GM12878 (cell line): ENCODE measurements around the gene CDC42EP3. TPM values are rescaled to one million over a fixed set of nuclear protein-coding genes. Genes with fewer than 3 reads are reported as not detected.

Source experiments
- ATAC-seq: fragments of 200-7000 bp; cut with Tn5 transposase; 3 replicates; pipeline ENCODE4 v1.9.1; 2020; ENCODE audit warnings: mild to moderate bottlenecking, moderate library complexity
- Bru-seq: library from RNA; stranded (reverse); fragments of 400-500 nt; gene quantifications from one replicate; lab custom pipeline; 2021; lab: Mats Ljungman, UMichigan
- BruChase-seq, 2 experiments: library from RNA; stranded (reverse); fragments of 400-500 nt; gene quantifications; one replicate each; lab custom pipeline; 2021; lab: Mats Ljungman, UMichigan
- BruUV-seq: library from RNA; stranded (reverse); fragments of 400-500 nt; replicated peaks from 2 replicates; lab custom pipeline; 2021; lab: Mats Ljungman, UMichigan
- CTCF ChIA-PET: fragments of 300-600 bp; sonication (Branson Sonifier 250); formaldehyde crosslinking; extraction: SDS; loops from one replicate; lab custom pipeline; 2021; ENCODE audit warnings: inconsistent platforms; lab: Yijun Ruan, JAX
- POLR2A ChIA-PET: fragments of 350-600 bp; formaldehyde crosslinking; extraction: SDS; loops from one replicate; lab custom pipeline; 2021; ENCODE audit warnings: inconsistent platforms; lab: Charles Lee
- RAD21 ChIA-PET: fragments of 300-600 bp; sonication (Branson Sonifier 250); formaldehyde crosslinking; loops from one replicate; lab custom pipeline; 2023; ENCODE audit warnings: antibody characterized with exemption; ENCODE audit not compliant: unreplicated experiment; lab: Charles Lee
- SMC1A ChIA-PET: fragments of 300-600 bp; sonication (Branson Sonifier 250); formaldehyde crosslinking; loops from one replicate; lab custom pipeline; 2023; ENCODE audit not compliant: unreplicated experiment, uncharacterized antibody; lab: Charles Lee
- DNase-seq: peaks from one replicate; pipeline ENCODE4 v3.0.0-alpha.2; 2011; ENCODE audit warnings: low read depth, low spot score
- FAIRE-seq: peaks from 3 replicates; lab custom pipeline; 2011; peaks lifted over from hg19 to GRCh38; lab: Jason Lieb, UNC
- H2AFZ ChIP-seq: 2 replicates; pipeline ENCODE4 v1.6.0; 2011; ENCODE audit warnings: low read depth, low read length, control low read depth; ENCODE audit not compliant: control insufficient read depth
- H3K27ac ChIP-seq: 2 replicates; pipeline ENCODE4 v1.5.1; 2011; ENCODE audit warnings: control low read depth; ENCODE audit not compliant: control insufficient read depth, insufficient read depth
- H3K27me3 ChIP-seq, 2 experiments: replicated peaks in 1 of 2; 2 replicates each; pipeline versions ENCODE4 v1.6.0 to v1.6.1; 2011; ENCODE audit warnings: low read length in 1 of 2; ENCODE audit not compliant: control insufficient read depth in 2 of 2, insufficient read depth in 2 of 2
- H3K36me3 ChIP-seq, 2 experiments: 2 replicates each; pipeline ENCODE4 v1.5.1; 2011; ENCODE audit warnings: low read length in 1 of 2; ENCODE audit not compliant: control insufficient read depth in 2 of 2, insufficient read depth in 2 of 2
- H3K4me1 ChIP-seq: 2 replicates; pipeline ENCODE4 v1.6.1; 2011; ENCODE audit warnings: mild to moderate bottlenecking, low read length, moderate library complexity, mixed read lengths; ENCODE audit not compliant: control insufficient read depth, insufficient read depth
- H3K4me2 ChIP-seq: 2 replicates; pipeline ENCODE4 v1.6.0; 2011; ENCODE audit warnings: control low read depth; ENCODE audit not compliant: control insufficient read depth, insufficient read depth
- H3K4me3 ChIP-seq: fragments of 200-600 bp; sonication (generic); 2 replicates; pipeline ENCODE4 v1.5.1; 2016
- H3K79me2 ChIP-seq: 2 replicates; pipeline ENCODE4 v1.6.0; 2011; ENCODE audit warnings: low read length; ENCODE audit not compliant: control insufficient read depth, insufficient read depth
- H3K9ac ChIP-seq: 2 replicates; pipeline ENCODE4 v1.8.0; 2011; ENCODE audit warnings: low read length, control low read depth, mixed read lengths; ENCODE audit not compliant: control insufficient read depth, insufficient read depth
- H3K9me3 ChIP-seq: replicated peaks from 3 replicates; pipeline ENCODE4 v1.5.1; 2011; ENCODE audit warnings: mild to moderate bottlenecking, low read length; ENCODE audit not compliant: control insufficient read depth, insufficient read depth
- H4K20me1 ChIP-seq: 2 replicates; pipeline ENCODE4 v1.6.0; 2011; ENCODE audit not compliant: control insufficient read depth, insufficient read depth
- BACH1 ChIP-seq: fragments of 450-650 bp; IDR thresholded peaks from 2 replicates; pipeline ENCODE4 v1.6.1; 2017; ENCODE audit warnings: mild to moderate bottlenecking, borderline replicate concordance
- CBFB ChIP-seq: IDR thresholded peaks from 2 replicates; pipeline ENCODE4 v1.6.1; 2016; ENCODE audit warnings: antibody characterized with exemption, low read depth
- CHD1 ChIP-seq: IDR thresholded peaks from 2 replicates; pipeline ENCODE4 v1.6.1; 2012; ENCODE audit warnings: low read depth, low read length, improper control_type of control experiment
- FOXM1 ChIP-seq: IDR thresholded peaks from 2 replicates; pipeline ENCODE4 v1.6.1; 2012; ENCODE audit warnings: low read depth, mild to moderate bottlenecking, inconsistent platforms, low read length, moderate library complexity
- IKZF1 ChIP-seq: fragments of 450-650 bp; conservative IDR thresholded peaks from 2 replicates; pipeline ENCODE4 v1.6.1; 2017; ENCODE audit warnings: antibody characterized with exemption, mild to moderate bottlenecking
- LARP7 ChIP-seq: fragments of 450-650 bp; IDR thresholded peaks from 2 replicates; pipeline ENCODE4 v1.6.1; 2017; ENCODE audit warnings: mild to moderate bottlenecking
- PML ChIP-seq: IDR thresholded peaks from 2 replicates; pipeline ENCODE4 v1.6.1; 2012; ENCODE audit warnings: low read length, inconsistent platforms
- POLR2AphosphoS2 ChIP-seq: IDR thresholded peaks from 2 replicates; pipeline ENCODE4 v1.6.1; 2011; ENCODE audit warnings: low read depth, mild to moderate bottlenecking, low read length, improper control_type of control experiment, moderate library complexity
- POLR2AphosphoS5 ChIP-seq: IDR thresholded peaks from 2 replicates; pipeline ENCODE4 v1.6.1; 2011; ENCODE audit warnings: mild to moderate bottlenecking, low read length, inconsistent platforms
- POU2F2 ChIP-seq: IDR thresholded peaks from 3 replicates; pipeline ENCODE4 v1.6.1; 2011; ENCODE audit warnings: low read depth, mild to moderate bottlenecking, low read length, borderline replicate concordance
- SMAD5 ChIP-seq: IDR thresholded peaks from 2 replicates; pipeline ENCODE4 v1.6.1; 2016; ENCODE audit warnings: antibody characterized with exemption, low read depth
- TARDBP ChIP-seq: IDR thresholded peaks from 2 replicates; pipeline ENCODE4 v1.6.1; 2016; ENCODE audit warnings: borderline replicate concordance
- WGBS: methylation state at CpG from one replicate; pipeline ENCODE4 v1.1.6; 2016; ENCODE audit warnings: low lambda C conversion rate; ENCODE audit not compliant: insufficient replicate concordance, insufficient coverage; ENCODE audit errors: missing lambda C conversion rate; 5-methylcytosine and 5-hydroxymethylcytosine counted together
- in situ Hi-C: fragments of 300-500 bp; cut with MboI; formaldehyde crosslinking; loops from 9 replicates; pipeline ENCODE4 v1.14.3; 2018; ENCODE audit warnings: mixed read lengths
- intact Hi-C: fragments of 100-400 bp; cut with micrococcal nuclease; formaldehyde crosslinking; loops from one replicate; pipeline ENCODE4 v1.14.2; 2022; ENCODE audit not compliant: unreplicated experiment
- long read RNA-seq, 2 experiments: library from polyadenylated mRNA; unstranded; transcript quantifications; one replicate each; pipeline ENCODE4 v2.0.0, GENCODE V29; 2019 to 2020
- polyA minus RNA-seq, 3 experiments: library from RNA; depleted of rRNA, polyadenylated mRNA; stranded (reverse); fragments of >200 nt; gene quantifications; 2 replicates each; pipeline ENCODE4 v1.2.3, GENCODE V29; 2011
- polyA plus RNA-seq, 11 experiments: library from polyadenylated mRNA; depleted of rRNA in 4 of 11; unstranded in 6 of 11; stranded (reverse) in 5 of 11; fragments of >200 nt; fragmentation: Nextera tagmentation in 4 of 11; fragmentation: Illumina TruSeq in 1 of 11; extraction: Ambion mirVana in 4 of 11; extraction: Trizol in 1 of 11; gene quantifications; 1 replicate in 1 of 11; 2 replicates in 10 of 11; pipeline versions ENCODE4 v1.2.1 to v1.2.3, GENCODE V29; 2011 to 2016; ENCODE audit warnings: inconsistent platforms in 2 of 11, missing spikeins in 2 of 11, low read depth in 1 of 11
- total RNA-seq, 4 experiments: library from RNA; depleted of rRNA in 3 of 4; stranded (reverse); fragments of >200 nt in 3 of 4; fragmentation: Illumina TruSeq in 1 of 4; extraction: Trizol in 1 of 4; gene quantifications; 2 replicates each; pipeline versions ENCODE4 v1.2.1 to v1.2.3, GENCODE V29; 2013 to 2021
- TF ChIP-seq, protein P1 (sequence below): fragments of 450-650 bp; IDR thresholded peaks from 2 replicates; pipeline ENCODE4 v1.6.1; 2017; ENCODE audit warnings: mild to moderate bottlenecking, moderate library complexity

The CDC42EP3 gene, protein sequence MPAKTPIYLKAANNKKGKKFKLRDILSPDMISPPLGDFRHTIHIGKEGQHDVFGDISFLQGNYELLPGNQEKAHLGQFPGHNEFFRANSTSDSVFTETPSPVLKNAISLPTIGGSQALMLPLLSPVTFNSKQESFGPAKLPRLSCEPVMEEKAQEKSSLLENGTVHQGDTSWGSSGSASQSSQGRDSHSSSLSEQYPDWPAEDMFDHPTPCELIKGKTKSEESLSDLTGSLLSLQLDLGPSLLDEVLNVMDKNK
- total RNA-seq (2013; cell fraction: nucleolus; rRNA removed): 36.3 and 37.4 TPM in 2 replicates
- total RNA-seq (2014; rRNA removed) (36.2 and 36.9 TPM in 2 replicates), total RNA-seq (2014; rRNA removed; fragmentation: Illumina TruSeq; extraction: Trizol) (44.6 and 46.5 TPM in 2 replicates), total RNA-seq (2021) (63.1 and 67.6 TPM in 2 replicates), polyA plus RNA-seq (2011; rRNA removed) (47.3 and 47.4 TPM in 2 replicates), polyA plus RNA-seq (2014; fragmentation: Illumina TruSeq; extraction: Trizol) (86.9 and 109 TPM in 2 replicates), polyA plus RNA-seq (2014; fragmentation: Nextera tagmentation; extraction: Ambion mirVana) (10 to 100 TPM; 11.8 to 16.1 TPM), polyA plus RNA-seq (2014; rRNA removed) (59.1 and 61.4 TPM in 2 replicates), polyA plus RNA-seq (2016; fragmentation: Nextera tagmentation; extraction: Ambion mirVana) (10 to 100 TPM; 58.4 to 66.1 TPM), polyA minus RNA-seq (2011; rRNA and poly(A)+ RNA removed) (32.6 and 52.1 TPM in 2 replicates), Bru-seq, nascent RNA (percentile 98 among the genes with signal in this experiment), BruChase-seq, experiment 1, labeled RNA remaining after a 6-hour chase (percentile 88 among the genes with signal in this experiment), BruChase-seq, experiment 2, labeled RNA remaining after a 2-hour chase (percentile 95 among the genes with signal in this experiment)
- 8.8 TPM for polyA plus RNA-seq (2011; ENCODE audit: low read depth)
- 51.0 and 62.8 TPM in 2 replicates for polyA plus RNA-seq (2011; cell fraction: cytosol; rRNA removed)
- polyA plus RNA-seq (2011; cell fraction: nucleus; rRNA removed): 33.6 and 47.7 TPM in 2 replicates
- 13.6 and 28.5 TPM in 2 replicates for polyA plus RNA-seq (2012)
- 18.0 and 24.0 TPM in 2 replicates for polyA minus RNA-seq (2011; cell fraction: cytosol; rRNA and poly(A)+ RNA removed)
- polyA minus RNA-seq (2011; cell fraction: nucleus; rRNA and poly(A)+ RNA removed): 19.7 and 24.1 TPM in 2 replicates
- long read RNA-seq, experiment 1, full-length matches to known transcripts: 41 of 44 reads
- long read RNA-seq, experiment 1, partial matches to known transcripts: 0 of 44 reads
- long read RNA-seq, experiment 1, other reads (novel, unspliced or antisense): 3 of 44 reads
- long read RNA-seq, experiment 2, full-length matches to known transcripts: 60 of 91 reads
- long read RNA-seq, experiment 2, partial matches to known transcripts: 0 of 91 reads
- long read RNA-seq, experiment 2, other reads (novel, unspliced or antisense): 31 of 91 reads

DNA sequence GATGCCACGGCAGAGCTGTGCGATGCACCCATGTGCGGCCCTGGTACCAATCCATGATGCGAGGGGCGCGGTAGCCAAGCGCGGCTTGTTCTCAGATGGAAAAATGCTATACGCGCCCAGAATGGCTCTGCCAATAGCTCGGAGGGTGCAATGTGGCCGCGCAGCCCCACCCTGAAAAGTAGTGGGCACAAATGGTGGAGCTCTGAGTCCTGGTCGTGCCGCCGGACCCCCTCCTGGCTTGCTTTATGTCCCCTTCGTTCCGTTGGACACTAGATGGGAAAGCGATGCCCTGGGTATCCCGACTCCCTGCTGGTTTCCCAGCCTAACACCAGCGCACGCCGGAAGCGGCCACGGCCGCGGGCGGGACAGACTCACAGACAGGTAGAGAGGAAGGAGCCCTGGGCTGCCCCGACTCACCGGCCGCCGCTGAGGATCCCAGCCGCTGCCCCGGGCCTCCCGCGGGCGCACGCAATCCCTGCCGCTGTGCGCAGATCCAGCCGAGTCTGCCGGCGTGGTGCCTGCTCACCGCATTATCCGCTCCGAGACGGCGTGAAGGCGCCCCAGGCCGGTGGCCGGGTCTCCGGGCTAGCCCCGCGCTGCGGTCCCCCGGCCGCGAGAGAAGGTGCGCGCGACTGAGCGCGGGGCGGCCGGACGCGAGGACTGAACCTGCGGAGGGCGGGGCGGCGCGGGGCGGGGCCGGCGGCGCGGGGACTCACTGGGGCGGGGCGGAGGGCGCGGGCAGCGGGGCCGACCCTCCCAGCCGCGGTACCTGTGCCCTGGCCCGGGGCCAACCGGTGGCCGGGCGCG, at the start of gene CDC42EP3:
Gene CDC42EP3 (minus strand): TSS at position 634 of the 807 bp plus-strand sequence. CDS start 25,055 bp downstream, outside the sequence.
- SMC1A ChIA-PET: interaction anchor here (0.8 to 14.0 kb wide), 15 partner anchors 15 to 275 kb away, joined by 3 to 246 read pairs (median 6); no protein-coding TSS in a partner anchor
- no peak for DNase-seq
- Histone ChIP-seq H3K9ac (peak within 1 kb of the TSS; percentile 84), H2AFZ (peak within 1 kb of the TSS; percentile 89), H3K4me3 (peak within 1 kb of the TSS; percentile 87), H4K20me1 (no peaks in the 10 kb centered on the region), H3K79me2 (peaks cover 59% of the 10 kb centered on the region), H3K36me3 (peaks cover 2 to 7% of the 10 kb centered on the region in 2 experiments; a peak in 3 of 4 replicates), H3K4me2 (peak within 1 kb of the TSS; percentile 93), H3K4me1 (no peaks in the 10 kb centered on the region; the same call in 1 of the 2 replicates), H3K27ac (peak within 1 kb of the TSS; percentile 77), H3K27me3 (no peaks in the 10 kb centered on the region), H3K9me3 (no peaks in the 10 kb centered on the region)
- RAD21 ChIA-PET: interaction anchor here (0.6 to 7.8 kb wide), 24 partner anchors 12 to 257 kb away, joined by 3 to 127 read pairs (median 5); no protein-coding TSS in a partner anchor
- CTCF ChIA-PET: interaction anchor here (0.7 to 3.2 kb wide), 9 partner anchors 14 to 256 kb away, joined by 3 to 15 read pairs (median 5); no protein-coding TSS in a partner anchor
- BruUV-seq: no TSS peak
- intact Hi-C loops: loop anchor here (2.0 to 5.0 kb wide), 4 partner anchors 14 to 256 kb away; no protein-coding TSS in a partner anchor
- no peak for FAIRE-seq
- in situ Hi-C loops: no loop called here
- peak; percentile 72 for ATAC-seq
- WGBS: 1% methylated on average over 89 of the region's 90 CpGs
- POLR2A ChIA-PET: interaction anchor here (0.6 to 9.9 kb wide), 9 partner anchors 15 to 206 kb away, joined by 3 to 171 read pairs (median 4); no protein-coding TSS in a partner anchor
- TF ChIP-seq CHD1 (0 out of 2 replicates have a peak, but pooled peaks have one; percentile 44), SMAD5 (peak; percentile 48; the same call in 1 of the 2 replicates), LARP7 (peak; percentile 65; the same call in 1 of the 2 replicates), FOXM1 (no peak), POLR2AphosphoS5 (peak; percentile 73; the same call in 1 of the 2 replicates), POLR2AphosphoS2 (peak; percentile 11; the same call in 1 of the 2 replicates), PML (no peak; the same call in 1 of the 2 replicates), CBFB (0 out of 2 replicates have a peak, but pooled peaks have one; percentile 36), POU2F2 (peak; percentile 69; the same call in 2 of the 3 replicates), BACH1 (peak; percentile 51), IKZF1 (peak; percentile 35; the same call in 1 of the 2 replicates), TARDBP (0 out of 2 replicates have a peak, but pooled peaks have one; percentile 48)
- TF ChIP-seq, protein P1, sequence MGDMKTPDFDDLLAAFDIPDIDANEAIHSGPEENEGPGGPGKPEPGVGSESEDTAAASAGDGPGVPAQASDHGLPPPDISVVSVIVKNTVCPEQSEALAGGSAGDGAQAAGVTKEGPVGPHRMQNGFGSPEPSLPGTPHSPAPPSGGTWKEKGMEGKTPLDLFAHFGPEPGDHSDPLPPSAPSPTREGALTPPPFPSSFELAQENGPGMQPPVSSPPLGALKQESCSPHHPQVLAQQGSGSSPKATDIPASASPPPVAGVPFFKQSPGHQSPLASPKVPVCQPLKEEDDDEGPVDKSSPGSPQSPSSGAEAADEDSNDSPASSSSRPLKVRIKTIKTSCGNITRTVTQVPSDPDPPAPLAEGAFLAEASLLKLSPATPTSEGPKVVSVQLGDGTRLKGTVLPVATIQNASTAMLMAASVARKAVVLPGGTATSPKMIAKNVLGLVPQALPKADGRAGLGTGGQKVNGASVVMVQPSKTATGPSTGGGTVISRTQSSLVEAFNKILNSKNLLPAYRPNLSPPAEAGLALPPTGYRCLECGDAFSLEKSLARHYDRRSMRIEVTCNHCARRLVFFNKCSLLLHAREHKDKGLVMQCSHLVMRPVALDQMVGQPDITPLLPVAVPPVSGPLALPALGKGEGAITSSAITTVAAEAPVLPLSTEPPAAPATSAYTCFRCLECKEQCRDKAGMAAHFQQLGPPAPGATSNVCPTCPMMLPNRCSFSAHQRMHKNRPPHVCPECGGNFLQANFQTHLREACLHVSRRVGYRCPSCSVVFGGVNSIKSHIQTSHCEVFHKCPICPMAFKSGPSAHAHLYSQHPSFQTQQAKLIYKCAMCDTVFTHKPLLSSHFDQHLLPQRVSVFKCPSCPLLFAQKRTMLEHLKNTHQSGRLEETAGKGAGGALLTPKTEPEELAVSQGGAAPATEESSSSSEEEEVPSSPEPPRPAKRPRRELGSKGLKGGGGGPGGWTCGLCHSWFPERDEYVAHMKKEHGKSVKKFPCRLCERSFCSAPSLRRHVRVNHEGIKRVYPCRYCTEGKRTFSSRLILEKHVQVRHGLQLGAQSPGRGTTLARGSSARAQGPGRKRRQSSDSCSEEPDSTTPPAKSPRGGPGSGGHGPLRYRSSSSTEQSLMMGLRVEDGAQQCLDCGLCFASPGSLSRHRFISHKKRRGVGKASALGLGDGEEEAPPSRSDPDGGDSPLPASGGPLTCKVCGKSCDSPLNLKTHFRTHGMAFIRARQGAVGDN: peak; percentile 58; the same call in 1 of the 2 replicates
